ENCODE measurements around the gene PTF1A.
A peak's percentile ranks its signal among the peaks of the same experiment; 100 is the strongest.

PTF1A gene

GRCh38 chr10:23191764-23192711 lies at the start of gene PTF1A:
PTF1A (plus strand) TSS chr10:23192312; CDS start chr10:23192531, 219 bp downstream.
- no peak for DNase-seq

- no peak for DNase-seq
Measured at GRCh38 chr10:23146258-23146657, 45.9 kb upstream of the PTF1A start.

GRCh38 chr10:23147035-23147434 lies 45.1 kb upstream of the PTF1A start:
- DNase-seq = no peak

GRCh38 chr10:23148214-23148613 lies 43.9 kb upstream of the PTF1A start:
- DNase-seq = no peak

GRCh38 chr10:23150091-23150490 lies 42.0 kb upstream of the PTF1A start:
- no peak for DNase-seq

GRCh38 chr10:23150610-23151009 lies 41.5 kb upstream of the PTF1A start:
- no peak for DNase-seq

- no peak for DNase-seq
Measured at GRCh38 chr10:23151071-23151470, 41.0 kb upstream of the PTF1A start.

GRCh38 chr10:23155169-23155568 lies 36.9 kb upstream of the PTF1A start:
- peak; percentile 15 to 40 for DNase-seq

GRCh38 chr10:23156447-23157150 lies 35.5 kb upstream of the PTF1A start:
- DNase-seq = no peak

- DNase-seq = no peak
Measured at GRCh38 chr10:23157239-23157681, 34.9 kb upstream of the PTF1A start.

- DNase-seq = peak; percentile 48 to 60
Measured at GRCh38 chr10:23157691-23158369, 34.3 kb upstream of the PTF1A start.

GRCh38 chr10:23158370-23158769 lies 33.7 kb upstream of the PTF1A start:
- DNase-seq = peak; percentile 37 to 52

- no peak for DNase-seq
Measured at GRCh38 chr10:23171232-23171876, 20.8 kb upstream of the PTF1A start.

- no peak for DNase-seq
Measured at GRCh38 chr10:23172429-23173213, 19.5 kb upstream of the PTF1A start.

- no peak for DNase-seq
Measured at GRCh38 chr10:23173214-23174073, 18.7 kb upstream of the PTF1A start.

- DNase-seq = no peak
Measured at GRCh38 chr10:23174074-23174976, 17.8 kb upstream of the PTF1A start.

- DNase-seq = no peak
Measured at GRCh38 chr10:23174977-23175512, 17.1 kb upstream of the PTF1A start.

- no peak for DNase-seq
Measured at GRCh38 chr10:23186178-23186577, 5.9 kb upstream of the PTF1A start.

- no peak for DNase-seq
Measured at GRCh38 chr10:23186697-23187096, 5.4 kb upstream of the PTF1A start.

GRCh38 chr10:23187155-23187554 lies 5.0 kb upstream of the PTF1A start:
- no peak for DNase-seq
